HepG2 (cell line): ENCODE data around the gene SURF1. TPM values are rescaled to one million over a fixed set of nuclear protein-coding genes. Genes with fewer than 3 reads are reported as not detected.

Source experiments
- DMAP1 ChIP-seq: IDR thresholded peaks from 2 replicates; pipeline ENCODE4 v1.6.1; 2016
- HBP1 ChIP-seq: IDR thresholded peaks from 2 replicates; pipeline ENCODE4 v1.6.1; 2016; ENCODE audit warnings: low read depth, control low read depth
- HNRNPK ChIP-seq: fragments of 200-400 bp; formaldehyde crosslinking; IDR thresholded peaks from 2 replicates; pipeline ENCODE4 v1.6.1; 2018; ENCODE audit warnings: low read length, low read depth, moderate library complexity, mild to moderate bottlenecking; ENCODE audit not compliant: poor library complexity, severe bottlenecking
- MYNN ChIP-seq: sonication (generic); formaldehyde crosslinking; IDR thresholded peaks from 2 replicates; pipeline ENCODE4 v1.4.0; 2020; ENCODE audit warnings: mild to moderate bottlenecking, low read depth, missing genetic modification reagents
- NCOA5 ChIP-seq: sonication (generic); formaldehyde crosslinking; IDR thresholded peaks from 2 replicates; pipeline ENCODE4 v1.4.0; 2020; ENCODE audit warnings: missing genetic modification reagents
- PAX8 ChIP-seq: sonication (generic); formaldehyde crosslinking; IDR thresholded peaks from 2 replicates; pipeline ENCODE4 v1.8.0; 2022; ENCODE audit warnings: mild to moderate bottlenecking, missing genetic modification reagents, borderline replicate concordance
- RFXANK ChIP-seq: IDR thresholded peaks from 2 replicates; pipeline ENCODE4 v1.6.1; 2016
- SMARCE1 ChIP-seq: fragments of 450-650 bp; IDR thresholded peaks from 2 replicates; pipeline ENCODE4 v1.6.1; 2017; ENCODE audit warnings: borderline replicate concordance
- SP1 ChIP-seq, 2 experiments: fragments of 450-650 bp in 1 of 2; sonication (generic) in 1 of 2; formaldehyde crosslinking in 1 of 2; IDR thresholded peaks; 2 replicates each; pipeline versions ENCODE4 v1.4.0 to v1.6.1; 2016 to 2020; ENCODE audit warnings: missing genetic modification reagents in 1 of 2
- SRY ChIP-seq: sonication (generic); formaldehyde crosslinking; IDR thresholded peaks from 2 replicates; pipeline ENCODE4 v1.8.0; 2022; ENCODE audit warnings: mild to moderate bottlenecking, missing genetic modification reagents
- ZBTB20 ChIP-seq: sonication (generic); formaldehyde crosslinking; IDR thresholded peaks from 2 replicates; pipeline ENCODE4 v1.8.1; 2023; ENCODE audit warnings: missing genetic modification reagents, low read depth, mild to moderate bottlenecking, borderline replicate concordance
- ZC3H4 ChIP-seq: sonication (generic); formaldehyde crosslinking; IDR thresholded peaks from 2 replicates; pipeline ENCODE4 v1.4.0; 2020; ENCODE audit warnings: missing genetic modification reagents, borderline replicate concordance
- ZNF256 ChIP-seq: sonication (generic); formaldehyde crosslinking; conservative IDR thresholded peaks from 2 replicates; pipeline ENCODE4 v1.4.0; 2020; ENCODE audit warnings: missing genetic modification reagents
- ZNF577 ChIP-seq: sonication (generic); formaldehyde crosslinking; IDR thresholded peaks from 2 replicates; pipeline ENCODE4 v1.4.0; 2020; ENCODE audit warnings: mild to moderate bottlenecking, low read depth, missing genetic modification reagents, borderline replicate concordance
- ZNF782 ChIP-seq: sonication (generic); formaldehyde crosslinking; IDR thresholded peaks from 2 replicates; pipeline ENCODE4 v1.4.0; 2020; ENCODE audit warnings: missing genetic modification reagents, mild to moderate bottlenecking, borderline replicate concordance
- polyA plus RNA-seq, 8 experiments: library from polyadenylated mRNA; depleted of rRNA in 3 of 8; stranded (reverse) in 7 of 8; unstranded in 1 of 8; fragments of >200 nt; fragmentation: Illumina TruSeq in 4 of 8; extraction: Trizol in 4 of 8; gene quantifications; 2 replicates each; pipeline versions ENCODE4 v1.2.1 to v1.2.3, GENCODE V29; 2011 to 2016; ENCODE audit warnings: low read depth in 4 of 8, missing spikeins in 1 of 8, mixed read lengths in 1 of 8; ENCODE audit not compliant: insufficient read depth in 1 of 8
- total RNA-seq, 5 experiments: library from RNA; depleted of rRNA; stranded (reverse); fragments of >200 nt; fragmentation: Illumina TruSeq; extraction: Trizol; gene quantifications; 2 replicates each; pipeline ENCODE4 v1.2.3, GENCODE V29; 2016; ENCODE audit warnings: low read depth in 1 of 5
- TF ChIP-seq, protein P1 (sequence below): sonication (generic); formaldehyde crosslinking; IDR thresholded peaks from 2 replicates; pipeline ENCODE4 v1.5.1; 2020; ENCODE audit warnings: missing genetic modification reagents, mild to moderate bottlenecking, borderline replicate concordance
- TF ChIP-seq, protein P2 (sequence below): sonication (generic); formaldehyde crosslinking; IDR thresholded peaks from 2 replicates; pipeline ENCODE4 v1.4.0; 2020; ENCODE audit warnings: missing genetic modification reagents
- TF ChIP-seq, protein P3 (sequence below): IDR thresholded peaks from 2 replicates; pipeline ENCODE4 v1.6.1; 2012; ENCODE audit warnings: low read length, improper control_type of control experiment

SURF1 gene
- total and polyA plus RNA-seq, 2 of the 13 experiments (the other 11 are each of a cell fraction or from before 2014, with no cell fraction given): 17.8 to 40.7 TPM

- TF ChIP-seq, protein P1, sequence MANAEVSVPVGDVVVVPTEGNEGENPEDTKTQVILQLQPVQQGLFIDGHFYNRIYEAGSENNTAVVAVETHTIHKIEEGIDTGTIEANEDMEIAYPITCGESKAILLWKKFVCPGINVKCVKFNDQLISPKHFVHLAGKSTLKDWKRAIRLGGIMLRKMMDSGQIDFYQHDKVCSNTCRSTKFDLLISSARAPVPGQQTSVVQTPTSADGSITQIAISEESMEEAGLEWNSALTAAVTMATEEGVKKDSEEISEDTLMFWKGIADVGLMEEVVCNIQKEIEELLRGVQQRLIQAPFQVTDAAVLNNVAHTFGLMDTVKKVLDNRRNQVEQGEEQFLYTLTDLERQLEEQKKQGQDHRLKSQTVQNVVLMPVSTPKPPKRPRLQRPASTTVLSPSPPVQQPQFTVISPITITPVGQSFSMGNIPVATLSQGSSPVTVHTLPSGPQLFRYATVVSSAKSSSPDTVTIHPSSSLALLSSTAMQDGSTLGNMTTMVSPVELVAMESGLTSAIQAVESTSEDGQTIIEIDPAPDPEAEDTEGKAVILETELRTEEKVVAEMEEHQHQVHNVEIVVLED (CRISPR knock-in tag): peak; percentile 96
- TF ChIP-seq SRY (CRISPR knock-in tag) (peak; percentile 28), ZC3H4 (CRISPR knock-in tag) (peak; percentile 35; the same call in 1 of the 2 replicates), RFXANK (peak; percentile 41; the same call in 1 of the 2 replicates), MYNN (CRISPR knock-in tag) (peak; percentile 73; the same call in 1 of the 2 replicates), ZNF782 (0 out of 2 replicates have a peak, but pooled peaks have one; percentile 42), PAX8 (CRISPR knock-in tag) (no peak), NCOA5 (no peak), HBP1 (CRISPR knock-in tag) (0 out of 2 replicates have a peak, but pooled peaks have one; percentile 93), SMARCE1 (no peak), ZNF256 (CRISPR knock-in tag) (peak; percentile 91), DMAP1 (peak; percentile 96), ZNF577 (no peak), HNRNPK (peak; percentile 74), ZBTB20 (CRISPR knock-in tag) (peak; percentile 56; the same call in 1 of the 2 replicates), SP1 (IDR thresholded peaks at IDR 0.05) (no peak), SP1 (CRISPR knock-in tag; IDR thresholded peaks at IDR 0.05) (peak; percentile 91)
- TF ChIP-seq, protein P2, sequence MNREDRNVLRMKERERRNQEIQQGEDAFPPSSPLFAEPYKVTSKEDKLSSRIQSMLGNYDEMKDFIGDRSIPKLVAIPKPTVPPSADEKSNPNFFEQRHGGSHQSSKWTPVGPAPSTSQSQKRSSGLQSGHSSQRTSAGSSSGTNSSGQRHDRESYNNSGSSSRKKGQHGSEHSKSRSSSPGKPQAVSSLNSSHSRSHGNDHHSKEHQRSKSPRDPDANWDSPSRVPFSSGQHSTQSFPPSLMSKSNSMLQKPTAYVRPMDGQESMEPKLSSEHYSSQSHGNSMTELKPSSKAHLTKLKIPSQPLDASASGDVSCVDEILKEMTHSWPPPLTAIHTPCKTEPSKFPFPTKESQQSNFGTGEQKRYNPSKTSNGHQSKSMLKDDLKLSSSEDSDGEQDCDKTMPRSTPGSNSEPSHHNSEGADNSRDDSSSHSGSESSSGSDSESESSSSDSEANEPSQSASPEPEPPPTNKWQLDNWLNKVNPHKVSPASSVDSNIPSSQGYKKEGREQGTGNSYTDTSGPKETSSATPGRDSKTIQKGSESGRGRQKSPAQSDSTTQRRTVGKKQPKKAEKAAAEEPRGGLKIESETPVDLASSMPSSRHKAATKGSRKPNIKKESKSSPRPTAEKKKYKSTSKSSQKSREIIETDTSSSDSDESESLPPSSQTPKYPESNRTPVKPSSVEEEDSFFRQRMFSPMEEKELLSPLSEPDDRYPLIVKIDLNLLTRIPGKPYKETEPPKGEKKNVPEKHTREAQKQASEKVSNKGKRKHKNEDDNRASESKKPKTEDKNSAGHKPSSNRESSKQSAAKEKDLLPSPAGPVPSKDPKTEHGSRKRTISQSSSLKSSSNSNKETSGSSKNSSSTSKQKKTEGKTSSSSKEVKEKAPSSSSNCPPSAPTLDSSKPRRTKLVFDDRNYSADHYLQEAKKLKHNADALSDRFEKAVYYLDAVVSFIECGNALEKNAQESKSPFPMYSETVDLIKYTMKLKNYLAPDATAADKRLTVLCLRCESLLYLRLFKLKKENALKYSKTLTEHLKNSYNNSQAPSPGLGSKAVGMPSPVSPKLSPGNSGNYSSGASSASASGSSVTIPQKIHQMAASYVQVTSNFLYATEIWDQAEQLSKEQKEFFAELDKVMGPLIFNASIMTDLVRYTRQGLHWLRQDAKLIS (CRISPR knock-in tag): peak; percentile 50; the same call in 1 of the 2 replicates
- TF ChIP-seq, protein P3, sequence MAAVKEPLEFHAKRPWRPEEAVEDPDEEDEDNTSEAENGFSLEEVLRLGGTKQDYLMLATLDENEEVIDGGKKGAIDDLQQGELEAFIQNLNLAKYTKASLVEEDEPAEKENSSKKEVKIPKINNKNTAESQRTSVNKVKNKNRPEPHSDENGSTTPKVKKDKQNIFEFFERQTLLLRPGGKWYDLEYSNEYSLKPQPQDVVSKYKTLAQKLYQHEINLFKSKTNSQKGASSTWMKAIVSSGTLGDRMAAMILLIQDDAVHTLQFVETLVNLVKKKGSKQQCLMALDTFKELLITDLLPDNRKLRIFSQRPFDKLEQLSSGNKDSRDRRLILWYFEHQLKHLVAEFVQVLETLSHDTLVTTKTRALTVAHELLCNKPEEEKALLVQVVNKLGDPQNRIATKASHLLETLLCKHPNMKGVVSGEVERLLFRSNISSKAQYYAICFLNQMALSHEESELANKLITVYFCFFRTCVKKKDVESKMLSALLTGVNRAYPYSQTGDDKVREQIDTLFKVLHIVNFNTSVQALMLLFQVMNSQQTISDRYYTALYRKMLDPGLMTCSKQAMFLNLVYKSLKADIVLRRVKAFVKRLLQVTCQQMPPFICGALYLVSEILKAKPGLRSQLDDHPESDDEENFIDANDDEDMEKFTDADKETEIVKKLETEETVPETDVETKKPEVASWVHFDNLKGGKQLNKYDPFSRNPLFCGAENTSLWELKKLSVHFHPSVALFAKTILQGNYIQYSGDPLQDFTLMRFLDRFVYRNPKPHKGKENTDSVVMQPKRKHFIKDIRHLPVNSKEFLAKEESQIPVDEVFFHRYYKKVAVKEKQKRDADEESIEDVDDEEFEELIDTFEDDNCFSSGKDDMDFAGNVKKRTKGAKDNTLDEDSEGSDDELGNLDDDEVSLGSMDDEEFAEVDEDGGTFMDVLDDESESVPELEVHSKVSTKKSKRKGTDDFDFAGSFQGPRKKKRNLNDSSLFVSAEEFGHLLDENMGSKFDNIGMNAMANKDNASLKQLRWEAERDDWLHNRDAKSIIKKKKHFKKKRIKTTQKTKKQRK: no peak
Measured at GRCh38 chr9:133335924-133336811, 20.1 kb downstream of the SURF1 start, which contains the start of gene SURF6 (continued).
